ENCODE data around the gene ZBTB40. TPM values are rescaled to one million over a fixed set of nuclear protein-coding genes. Genes with fewer than 3 reads are reported as not detected.

ZBTB40 gene
- polyA plus RNA-seq, 3 donors: 3.5 to 5.1 (median 5.1) TPM

DNA sequence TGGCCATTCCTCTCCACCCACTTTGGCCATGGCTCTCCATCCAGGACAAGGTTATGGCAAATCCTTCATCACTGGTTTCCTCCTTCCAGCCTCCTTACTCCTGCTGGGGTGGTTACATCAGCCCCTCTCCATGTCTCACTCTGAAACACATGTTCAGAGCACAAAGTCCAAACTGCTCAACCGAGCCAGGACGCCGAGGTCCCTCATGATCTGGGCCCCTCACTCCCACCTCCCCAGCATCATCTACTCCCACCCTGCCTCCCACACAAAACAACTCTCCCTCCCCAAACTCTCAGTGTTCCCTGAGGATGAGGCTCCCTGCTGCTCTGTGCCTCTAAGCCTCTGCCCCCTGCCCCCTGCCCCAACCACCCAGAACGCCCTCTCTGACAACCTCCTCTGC, 33.3 kb upstream of the ZBTB40 start:
- 45 to 61% (median 56%) methylated on average over 4 of the region's 4 CpGs for WGBS, 3 donors
- no peak overlapping the region for H3K27ac ChIP-seq (ENCODE audit: low read depth, low read length)

DNA sequence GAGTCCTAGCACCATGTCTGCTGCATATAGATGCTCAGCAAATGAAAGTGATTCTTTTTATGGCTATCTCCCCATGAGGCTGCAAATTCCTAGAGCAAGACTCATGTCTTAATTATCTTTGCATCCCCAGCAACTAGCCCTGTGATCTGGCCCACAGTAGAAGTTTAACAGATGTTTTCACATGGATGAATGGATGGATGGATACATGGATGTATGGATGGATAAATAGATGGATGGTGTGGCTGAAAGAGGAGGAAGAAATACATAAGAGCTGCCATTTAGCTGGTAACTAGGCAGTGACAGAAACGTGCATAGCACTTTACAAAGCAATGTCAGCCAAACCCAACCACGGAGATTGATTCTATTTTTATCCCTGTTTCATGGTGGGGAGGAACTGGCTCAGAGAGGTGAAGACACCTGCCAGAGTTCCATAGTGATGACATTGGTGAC, 32.7 kb upstream of the ZBTB40 start:
- WGBS, 3 donors: 0 to 4% (median 2%) methylated on average over 2 of the region's 2 CpGs
- no peak overlapping the region for H3K27ac ChIP-seq (ENCODE audit: low read depth, low read length)

DNA sequence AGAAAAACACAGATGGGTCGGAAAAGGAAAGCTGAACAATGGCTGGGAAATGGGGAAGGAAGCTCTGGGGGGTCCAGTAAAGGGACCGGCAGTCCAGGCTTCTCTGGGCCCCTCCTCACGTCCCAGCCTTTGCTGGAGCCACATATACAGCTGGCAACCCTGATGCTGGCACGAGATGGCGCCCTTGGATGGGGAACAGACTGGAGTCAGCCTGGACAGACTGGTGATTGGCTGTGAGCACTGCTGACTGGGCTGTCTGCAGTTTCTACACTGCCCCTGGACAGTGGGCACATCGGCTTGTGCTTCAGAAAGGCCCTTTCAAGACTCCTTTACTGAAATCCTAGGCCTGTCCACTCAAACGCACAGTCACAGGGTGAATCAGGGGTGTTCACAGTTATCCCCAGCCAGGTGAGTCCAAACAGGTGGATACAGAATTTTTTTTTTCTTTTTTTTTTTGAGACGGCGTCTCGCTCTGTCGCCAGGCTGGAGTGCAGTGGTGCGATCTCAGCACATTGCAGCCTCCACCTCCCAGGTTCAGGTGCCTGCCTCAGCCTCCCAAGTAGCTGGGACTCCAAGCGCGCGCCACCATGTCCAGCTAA, 31.1 kb upstream of the ZBTB40 start:
- WGBS, 3 donors: 37 to 57% (median 54%) methylated on average over 15 of the region's 15 CpGs

DNA sequence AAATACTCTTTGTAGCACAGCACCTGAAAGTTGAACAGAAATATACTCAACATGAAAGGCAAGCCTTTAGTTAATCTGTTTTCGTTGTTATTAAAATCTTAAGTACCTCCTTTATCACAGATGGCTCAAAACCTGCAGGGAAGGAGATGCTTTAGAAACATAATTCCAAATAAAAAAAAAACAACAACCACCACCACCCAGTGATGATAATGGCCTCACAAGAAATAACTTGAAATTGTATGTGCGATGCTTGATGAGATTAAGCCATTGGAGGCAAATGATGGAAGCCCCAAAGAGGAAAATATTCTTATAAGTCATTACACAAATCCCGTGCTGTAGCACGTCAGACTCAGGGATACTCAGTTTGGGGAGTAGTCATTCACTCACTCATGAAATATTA, 24.9 kb upstream of the ZBTB40 start:
- WGBS, 3 donors: 82 to 91% (median 87%) methylated on average over 4 of the region's 4 CpGs
- no peak overlapping the region for H3K27ac ChIP-seq (ENCODE audit: low read depth, low read length)

More for the DNA sequence above, 31.1 kb upstream of the ZBTB40 start:
- no peak overlapping the region for H3K27ac ChIP-seq (ENCODE audit: low read depth, low read length)

DNA sequence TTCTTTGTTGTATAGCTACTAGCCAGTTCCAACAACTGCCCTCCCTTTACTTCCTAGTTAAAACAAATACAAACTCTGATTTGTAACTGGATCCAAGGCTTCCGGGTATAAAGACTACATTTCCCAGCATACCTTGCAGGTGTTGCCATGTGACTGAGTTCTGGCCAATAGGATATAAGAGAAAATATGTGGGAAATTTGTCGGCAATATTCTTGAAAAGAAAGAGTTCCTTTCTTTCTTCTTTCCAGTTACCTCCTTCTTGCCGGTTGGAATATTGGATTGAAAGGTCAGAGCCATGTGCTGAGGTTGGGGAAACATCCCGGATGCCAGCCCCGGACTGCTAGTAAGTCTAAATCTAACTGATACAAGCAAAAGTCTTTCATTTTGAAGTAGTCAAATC, 23.0 kb upstream of the ZBTB40 start:
- no peak overlapping the region for H3K27ac ChIP-seq (ENCODE audit: low read depth, low read length)
- 19 to 49% (median 32%) methylated on average over 5 of the region's 5 CpGs for WGBS, 3 donors

DNA sequence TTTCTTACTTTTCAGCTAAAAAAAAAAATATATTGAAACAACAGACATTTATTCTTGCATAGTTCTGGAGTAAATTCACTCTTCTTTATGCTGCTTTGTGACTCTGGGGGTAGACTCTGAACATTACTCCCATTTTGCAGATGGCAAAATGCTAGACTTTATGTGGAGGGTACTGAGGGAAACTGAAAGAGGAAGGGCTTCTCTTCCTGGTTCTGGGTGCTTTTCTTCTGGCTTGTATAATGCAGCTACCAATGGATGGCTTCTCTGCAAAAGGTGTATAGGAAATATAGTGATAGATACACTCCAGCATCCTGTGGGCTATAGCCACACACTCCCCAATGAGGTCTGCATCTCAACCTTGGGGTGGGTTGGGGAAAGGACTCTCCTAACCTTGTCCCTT, 19.7 kb upstream of the ZBTB40 start:
- no peak overlapping the region for H3K27ac ChIP-seq (ENCODE audit: low read depth, low read length)

DNA sequence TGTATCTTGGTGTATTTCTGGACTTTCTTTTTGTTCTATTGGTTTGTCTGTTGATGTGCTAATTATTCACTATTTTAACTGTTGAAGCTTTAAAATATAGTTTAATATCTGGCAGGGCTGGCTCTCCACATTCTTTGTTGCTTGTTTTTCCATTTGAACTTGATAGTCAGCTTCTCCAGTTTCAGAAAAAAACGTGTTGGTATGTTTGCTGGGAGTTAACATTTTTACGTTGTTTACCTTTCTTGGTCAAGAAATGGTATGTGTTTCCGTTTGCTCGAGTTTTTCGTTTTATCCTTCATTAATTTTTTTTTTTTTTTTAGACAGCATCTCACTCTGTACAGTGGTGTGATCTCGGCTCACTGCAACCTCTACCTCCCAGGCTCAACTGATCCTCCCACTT, 16.9 kb upstream of the ZBTB40 start:
- 30 to 66% (median 66%) methylated on average over 6 of the region's 6 CpGs for WGBS, 3 donors
- no peak overlapping the region for H3K27ac ChIP-seq (ENCODE audit: low read depth, low read length)

DNA sequence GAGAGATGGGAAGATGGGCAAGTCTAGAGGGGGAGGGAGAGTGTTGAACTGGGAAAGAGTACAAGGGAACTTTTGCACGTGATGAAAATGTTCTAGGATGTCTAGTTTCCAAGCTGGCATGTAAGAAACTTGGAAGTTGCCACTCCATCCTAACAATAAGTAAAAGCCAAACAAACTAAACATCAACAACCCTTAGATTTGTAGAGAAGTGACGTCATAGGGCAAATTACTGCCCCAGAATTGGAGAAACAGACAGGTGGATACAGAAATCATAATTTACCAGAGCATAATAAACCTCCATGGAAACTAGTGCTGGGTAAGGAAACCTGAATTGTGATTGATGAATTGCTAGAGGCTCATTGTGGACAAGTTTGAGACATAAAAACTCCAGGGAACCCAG, 14.7 kb upstream of the ZBTB40 start:
- no peak overlapping the region for H3K27ac ChIP-seq (ENCODE audit: low read depth, low read length)

DNA sequence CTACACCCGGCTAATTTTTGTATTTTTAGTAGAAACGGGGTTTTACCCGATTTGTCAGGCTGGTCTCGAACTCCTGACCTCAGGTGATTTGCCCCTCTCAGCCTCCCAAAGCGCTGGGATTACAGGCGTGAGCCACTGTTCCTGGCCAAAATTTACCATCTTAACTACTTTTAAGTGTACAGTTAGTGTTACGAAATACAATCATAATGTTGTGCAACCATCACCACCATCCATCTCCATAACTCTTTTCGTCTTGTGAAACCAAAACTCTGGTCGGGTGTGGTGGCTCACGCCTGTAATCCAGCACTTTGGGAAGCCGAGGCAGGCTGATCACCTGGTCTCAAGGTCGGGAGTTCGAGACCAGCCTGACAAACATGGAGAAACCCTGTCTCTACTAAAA, 14.1 kb upstream of the ZBTB40 start:
- WGBS, 3 donors: 76 to 82% (median 82%) methylated on average over 13 of the region's 13 CpGs
- no peak overlapping the region for H3K27ac ChIP-seq (ENCODE audit: low read depth, low read length)

More for the DNA sequence above, 14.7 kb upstream of the ZBTB40 start:
- 56 to 85% (median 79%) methylated on average over 2 of the region's 2 CpGs for WGBS, 3 donors

DNA sequence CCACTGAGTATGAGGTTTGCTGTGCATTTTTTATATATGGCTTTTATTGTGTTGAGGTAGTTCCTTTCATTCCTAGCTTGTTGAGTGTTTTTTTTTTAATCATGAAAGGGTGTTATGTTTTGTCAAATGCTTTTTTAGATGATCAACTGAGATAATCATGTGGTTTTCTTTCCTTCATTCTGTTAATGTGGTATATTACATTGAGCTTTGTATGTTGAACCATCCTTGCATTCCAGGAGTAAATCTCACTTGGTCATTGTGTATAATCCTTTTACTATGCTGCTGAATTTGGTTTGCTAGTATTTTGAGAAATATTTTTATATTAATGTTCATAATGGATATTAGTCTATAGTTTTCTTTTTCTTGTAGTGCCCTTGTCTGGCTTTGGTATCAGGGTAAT, 11.1 kb upstream of the ZBTB40 start:
- H3K27ac ChIP-seq (ENCODE audit: low read depth, low read length): no peak overlapping the region

DNA sequence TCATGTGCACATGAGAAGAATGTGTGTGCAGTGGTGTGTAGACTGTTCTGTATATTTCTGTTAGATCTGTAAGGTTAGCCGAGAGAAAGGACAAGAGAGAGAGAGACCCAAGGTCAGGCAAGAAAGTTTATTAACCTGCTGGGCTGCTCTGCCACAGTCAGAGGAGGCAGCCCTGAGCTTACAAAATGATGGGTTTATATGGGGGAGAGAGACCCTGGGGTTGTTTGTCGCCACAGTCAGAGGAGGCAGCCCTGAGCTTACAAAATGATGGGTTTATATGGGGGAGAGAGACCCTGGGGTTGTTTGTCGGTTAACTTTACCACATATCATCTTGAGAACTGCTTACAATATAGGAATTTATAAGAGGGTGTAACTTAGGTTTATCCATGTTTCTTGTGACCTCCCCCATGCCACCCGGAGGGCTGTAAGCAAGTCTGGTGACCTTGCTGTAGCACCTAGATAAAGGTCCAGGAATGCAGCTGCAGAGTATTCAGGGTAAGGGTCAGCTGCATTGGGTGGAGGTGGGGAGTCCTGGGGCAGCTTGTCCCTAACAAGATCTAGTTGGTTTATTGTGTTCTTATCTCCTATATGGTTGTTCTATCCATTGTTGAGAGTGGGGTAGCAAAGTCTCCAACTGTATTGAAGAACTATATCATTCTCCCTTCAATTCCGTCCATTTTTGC, 9.3 kb upstream of the ZBTB40 start:
- no peak overlapping the region for H3K27ac ChIP-seq (ENCODE audit: low read depth, low read length)
- WGBS, 3 donors: 38 to 49% (median 45%) methylated on average over 5 of the region's 5 CpGs

DNA sequence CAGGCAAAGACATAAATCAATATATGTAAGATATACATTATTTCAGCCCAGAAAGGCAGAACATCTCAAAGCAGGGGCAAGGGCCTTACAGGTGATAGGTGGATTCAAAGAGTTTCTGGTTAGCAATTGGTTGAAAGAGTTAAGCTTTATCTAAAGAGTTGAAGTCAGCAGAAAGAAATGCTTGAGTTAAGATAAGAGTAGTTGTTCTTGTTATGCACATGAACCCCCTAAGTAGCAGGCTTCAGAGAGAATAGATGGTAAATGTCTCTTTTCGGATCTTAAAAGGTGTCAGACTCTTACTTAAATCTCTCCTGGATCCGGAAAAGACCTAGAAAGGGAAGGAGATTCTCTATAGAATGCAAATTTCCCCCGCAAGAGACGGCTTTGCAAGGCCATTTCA, 8.3 kb upstream of the ZBTB40 start:
- WGBS, 3 donors: 68 to 72% (median 70%) methylated on average over 4 of the region's 4 CpGs
- H3K27ac ChIP-seq (ENCODE audit: low read depth, low read length): no peak overlapping the region

DNA sequence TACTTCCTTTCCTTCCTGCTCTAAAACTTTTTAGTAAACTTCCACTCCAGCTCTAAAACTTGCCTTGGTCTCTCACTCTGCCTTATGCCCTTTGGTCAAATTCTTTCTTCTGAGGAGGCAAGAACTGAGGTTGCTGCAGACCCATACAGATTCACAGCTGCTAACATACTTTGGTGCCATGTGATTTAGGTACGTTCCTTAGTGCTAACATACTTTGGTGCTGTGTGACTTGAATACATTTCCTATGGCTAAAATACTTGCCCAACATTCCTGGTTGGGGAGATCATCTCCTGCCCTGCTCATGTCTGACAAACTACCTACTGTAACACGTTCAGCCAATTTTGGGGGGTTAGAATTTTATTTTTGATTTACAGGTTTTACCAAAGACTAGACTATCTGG, 6.8 kb upstream of the ZBTB40 start:
- WGBS, 3 donors: 86 to 98% (median 89%) methylated on average over 2 of the region's 2 CpGs
- H3K27ac ChIP-seq (ENCODE audit: low read depth, low read length): no peak overlapping the region

DNA sequence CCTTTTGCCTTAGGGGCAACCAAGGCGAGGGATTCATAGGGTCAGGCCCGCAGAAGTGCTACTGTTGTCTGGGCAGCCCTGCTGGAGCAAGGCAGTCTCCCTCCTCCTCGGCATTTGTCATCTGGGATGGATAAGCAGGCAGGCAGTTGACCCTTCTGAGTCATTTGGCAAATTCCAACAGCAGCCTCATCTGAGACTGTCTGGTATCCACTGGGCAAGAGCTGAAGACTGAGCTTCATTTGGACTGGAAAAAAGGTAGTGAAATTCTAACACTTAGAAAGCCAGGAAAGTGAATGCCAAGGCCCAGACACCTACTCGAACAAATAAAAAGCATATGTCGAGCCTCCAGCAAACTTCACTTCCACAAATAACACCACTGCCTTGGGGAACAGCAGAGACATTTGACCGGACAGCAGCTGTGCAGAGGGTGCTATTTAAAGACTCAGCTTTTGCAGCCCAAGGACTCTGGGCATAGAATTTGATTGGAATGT, 4.0 kb upstream of the ZBTB40 start:
- 46 to 67% (median 61%) methylated on average over 6 of the region's 6 CpGs for WGBS, 3 donors
- H3K27ac ChIP-seq (ENCODE audit: low read depth, low read length): no peak overlapping the region

DNA sequence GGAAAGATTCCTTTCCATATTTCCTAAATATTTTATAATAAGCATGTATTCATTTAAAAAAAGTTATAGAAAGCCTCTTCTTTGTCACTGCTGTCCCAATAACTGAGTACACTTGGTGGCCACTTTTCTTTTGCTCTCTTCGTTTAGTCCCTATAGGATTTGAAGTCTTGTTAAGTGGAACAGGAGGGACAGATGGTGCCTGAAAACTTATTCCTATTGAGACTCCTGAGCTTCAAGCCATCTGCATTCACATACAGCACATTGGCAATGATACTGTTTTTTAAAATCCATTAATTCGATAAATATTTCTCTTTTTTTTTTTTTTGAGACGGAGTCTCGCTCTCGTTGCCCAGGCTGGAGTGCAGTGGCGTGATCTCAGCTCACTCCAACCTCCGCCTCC, 2.0 kb upstream of the ZBTB40 start:
- WGBS, 3 donors: 90 to 99% (median 96%) methylated on average over 7 of the region's 7 CpGs
- H3K27ac ChIP-seq (ENCODE audit: low read depth, low read length): no peak overlapping the region

DNA sequence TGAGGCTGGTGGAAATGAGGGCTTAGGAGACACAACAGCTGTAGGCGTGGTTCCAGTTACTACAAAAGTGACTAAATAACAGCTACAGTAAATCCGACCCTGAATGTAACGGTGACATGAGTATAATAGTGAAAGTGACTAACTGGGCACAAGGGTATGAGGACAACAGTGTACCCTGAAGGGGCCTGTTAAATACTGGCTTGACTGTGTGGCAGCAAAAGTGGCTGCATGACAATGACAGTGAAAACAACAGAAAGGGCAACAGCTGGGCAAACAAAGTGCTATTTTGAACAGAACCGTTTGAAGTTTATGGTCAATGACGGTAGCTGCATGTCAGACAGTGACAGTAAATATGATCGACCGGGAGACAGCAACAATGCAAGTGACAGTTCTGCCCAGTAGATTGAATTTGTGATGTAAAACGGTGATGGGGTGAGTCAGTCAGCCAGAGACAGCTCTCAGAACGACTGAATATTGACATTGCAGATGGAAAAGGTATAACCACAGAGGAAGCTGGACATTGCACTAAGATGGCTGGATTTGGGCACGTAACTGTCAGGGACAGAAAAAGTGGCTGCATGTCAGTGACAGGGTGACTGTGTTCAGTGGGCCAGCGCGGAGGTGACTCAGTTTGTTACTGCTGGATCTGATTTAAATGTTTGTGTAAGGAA, 1.2 kb upstream of the ZBTB40 start:
- 49 to 87% (median 80%) methylated on average over 12 of the region's 12 CpGs for WGBS, 3 donors
- no peak overlapping the region for H3K27ac ChIP-seq (ENCODE audit: low read depth, low read length)

DNA sequence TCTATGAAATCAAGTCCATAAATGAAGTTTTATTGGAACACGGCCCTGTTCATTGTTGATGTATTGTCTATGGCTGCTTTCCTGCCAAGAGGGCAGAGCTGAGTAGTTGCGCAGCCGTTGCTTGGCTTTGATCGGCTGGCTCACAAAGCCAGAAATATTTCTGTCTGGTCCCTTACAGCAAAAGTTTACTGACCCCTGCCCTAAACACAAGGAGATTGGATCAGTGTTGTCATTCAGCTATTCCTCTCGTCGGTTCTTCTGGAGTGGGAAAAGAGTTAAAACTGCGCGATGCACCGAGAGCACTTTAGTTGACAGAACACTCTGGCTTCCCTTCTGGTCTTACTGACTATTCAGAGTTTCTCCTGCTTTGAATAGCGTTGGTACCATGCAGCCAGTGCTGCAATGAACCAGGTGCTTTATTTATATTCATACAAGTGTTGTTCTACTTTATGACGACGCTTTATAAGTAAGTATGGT, 868 bp downstream of the ZBTB40 start:
- WGBS, 3 donors: 2 to 6% (median 4%) methylated on average over 12 of the region's 12 CpGs
- no peak overlapping the region for H3K27ac ChIP-seq (ENCODE audit: low read depth, low read length)

DNA sequence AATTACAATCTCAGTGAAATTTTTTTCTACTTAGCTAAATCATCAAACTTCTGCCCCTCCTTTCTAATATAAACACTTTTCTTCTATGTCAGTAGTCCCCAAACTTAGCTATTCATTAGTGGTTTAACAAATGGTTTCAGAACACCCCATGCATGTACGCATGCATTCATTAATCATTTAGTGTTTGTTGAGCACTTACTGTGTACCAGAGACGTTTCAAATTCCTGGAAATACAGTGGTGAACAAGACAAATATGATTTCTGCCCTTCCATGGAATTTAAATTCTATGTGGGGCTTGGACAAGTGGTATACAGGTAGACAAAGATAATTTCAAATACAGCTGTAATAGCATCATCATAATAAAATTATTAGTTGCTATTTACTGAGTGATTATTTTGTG, 1.5 kb downstream of the ZBTB40 start:
- H3K27ac ChIP-seq (ENCODE audit: low read depth, low read length): no peak overlapping the region
- WGBS, 3 donors: 43 to 76% (median 64%) methylated on average over 2 of the region's 2 CpGs

DNA sequence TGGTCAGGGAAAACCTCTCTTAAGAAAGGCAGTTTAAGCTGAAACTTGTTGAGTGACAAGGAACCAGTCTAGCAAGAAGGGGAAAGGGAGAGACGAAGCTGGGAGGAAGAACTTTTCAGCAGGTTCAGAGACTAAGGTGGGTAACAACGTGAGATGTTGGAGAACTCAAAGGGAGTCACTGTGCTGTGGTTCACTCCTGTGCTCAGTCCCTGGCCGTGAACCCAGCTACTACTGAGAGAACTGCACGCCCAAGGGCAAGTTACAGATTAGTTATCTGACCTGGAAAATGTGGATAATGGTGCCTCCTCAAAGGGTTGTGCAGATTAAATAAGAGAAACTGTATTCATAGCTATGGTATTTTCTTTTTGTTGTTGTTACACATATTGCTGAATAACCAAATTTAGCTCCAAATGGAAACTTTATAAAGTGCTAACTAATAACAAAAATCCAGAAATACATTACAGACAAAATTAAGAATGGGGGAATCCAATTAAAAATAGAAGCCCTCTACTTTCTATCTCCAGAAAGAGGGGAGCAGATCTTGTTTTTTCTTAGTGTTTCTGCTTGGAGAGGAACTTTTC, 2.9 kb downstream of the ZBTB40 start:
- no peak overlapping the region for H3K27ac ChIP-seq (ENCODE audit: low read depth, low read length)
- 40 to 82% (median 79%) methylated on average over 4 of the region's 4 CpGs for WGBS, 3 donors
